Suprapubic skin (tissue), 4 donors: ENCODE data around the gene TTC23.

Source experiments
- CTCF ChIP-seq, 2 donors: fragments of 200-600 bp in 1 of 2; fragments of 450-650 bp in 1 of 2; sonication (generic) in 1 of 2; IDR thresholded peaks; one replicate each; pipeline ENCODE4 v1.5.1; 2016 to 2019; ENCODE audit warnings: antibody characterized with exemption in 2 of 2, mild to moderate bottlenecking in 1 of 2, moderate library complexity in 1 of 2
- EP300 ChIP-seq: sonication (generic); formaldehyde crosslinking; IDR thresholded peaks from one replicate; pipeline ENCODE4 v1.6.1; 2017; ENCODE audit warnings: antibody characterized with exemption
- POLR2A ChIP-seq, 2 donors: fragments of 450-650 bp; IDR thresholded peaks; one replicate each; pipeline ENCODE4 v1.6.1; 2017; ENCODE audit warnings: antibody characterized with exemption in 2 of 2, mild to moderate bottlenecking in 2 of 2, moderate library complexity in 2 of 2
- POLR2AphosphoS5 ChIP-seq, 3 donors: sonication (generic); formaldehyde crosslinking; IDR thresholded peaks; one replicate each; pipeline ENCODE4 v1.6.1; 2017; ENCODE audit warnings: antibody characterized with exemption in 3 of 3

GRCh38 chr15:99117563-99118257 lies 131.7 kb downstream of the TTC23 start:
- TF ChIP-seq CTCF (IDR thresholded peaks at IDR 0.05) (no peak), POLR2A (IDR thresholded peaks at IDR 0.05) (no peak), POLR2AphosphoS5 (IDR thresholded peaks at IDR 0.05) (no peak), EP300 (no peak)
